DOHH2 (cell line): ENCODE data around the gene OSBPL9.

Experiments used
- H3F3A ChIP-seq: fragments of 200-600 bp; sonication (generic), shearing (Covaris generic); 2 replicates; pipeline ENCODE4 v1.6.0; 2016; ENCODE audit warnings: antibody characterized with exemption, mild to moderate bottlenecking; ENCODE audit not compliant: control insufficient read depth, insufficient read depth
- H3K27ac ChIP-seq: fragments of 200-600 bp; sonication (generic); 2 replicates; pipeline ENCODE4 v1.5.1; 2014; ENCODE audit warnings: low read depth, mild to moderate bottlenecking, low read length, moderate library complexity
- H3K27me3 ChIP-seq: fragments of 200-600 bp; sonication (generic); 2 replicates; pipeline ENCODE4 v1.6.1; 2014; ENCODE audit warnings: mild to moderate bottlenecking, low read length, mixed read lengths; ENCODE audit not compliant: control insufficient read depth
- H3K36me3 ChIP-seq: fragments of 200-600 bp; sonication (generic); 2 replicates; pipeline ENCODE4 v1.6.1; 2014; ENCODE audit warnings: mild to moderate bottlenecking, low read length, moderate library complexity, mixed read lengths; ENCODE audit not compliant: control insufficient read depth
- H3K4me1 ChIP-seq: fragments of 200-600 bp; sonication (generic); 2 replicates; pipeline ENCODE4 v1.6.1; 2014; ENCODE audit warnings: mild to moderate bottlenecking, low read length, mixed read lengths; ENCODE audit not compliant: control insufficient read depth
- H3K4me2 ChIP-seq: fragments of 200-600 bp; sonication (generic); 2 replicates; pipeline ENCODE4 v1.6.0; 2014; ENCODE audit warnings: mild to moderate bottlenecking, low read length, moderate library complexity
- H3K4me3 ChIP-seq: fragments of 200-600 bp; sonication (generic); 2 replicates; pipeline ENCODE4 v1.5.1; 2014; ENCODE audit warnings: mild to moderate bottlenecking, low read length, mixed read lengths
- H3K79me2 ChIP-seq: fragments of 200-600 bp; sonication (generic); 2 replicates; pipeline ENCODE4 v1.6.1; 2014; ENCODE audit warnings: mild to moderate bottlenecking, low read length, mixed read lengths; ENCODE audit not compliant: control insufficient read depth
- H3K9me2 ChIP-seq: fragments of 200-600 bp; sonication (generic); replicated peaks from 2 replicates; pipeline ENCODE4 v1.6.1; 2014; ENCODE audit warnings: mild to moderate bottlenecking, low read length, mixed read lengths; ENCODE audit not compliant: control insufficient read depth
- H3K9me3 ChIP-seq: fragments of 200-600 bp; sonication (generic); 2 replicates; pipeline ENCODE4 v1.6.1; 2014; ENCODE audit warnings: antibody characterized with exemption, low read length, mixed read lengths; ENCODE audit not compliant: control insufficient read depth, insufficient read depth
- H4K20me1 ChIP-seq: fragments of 200-600 bp; sonication (generic); 2 replicates; pipeline ENCODE4 v1.6.0; 2014; ENCODE audit warnings: low read depth, mild to moderate bottlenecking, antibody characterized with exemption, low read length, moderate library complexity; ENCODE audit not compliant: control insufficient read depth, insufficient read depth
- EZH2phosphoT487 ChIP-seq: fragments of 200-600 bp; sonication (generic); IDR thresholded peaks from 2 replicates; pipeline ENCODE4 v1.6.1; 2017; ENCODE audit warnings: borderline replicate concordance, mild to moderate bottlenecking, antibody characterized with exemption, low read length, moderate library complexity, mixed read lengths
- TF ChIP-seq, protein P1 (sequence below): fragments of 200-600 bp; sonication (generic); IDR thresholded peaks from one replicate; pipeline ENCODE4 v1.5.1; 2014; ENCODE audit warnings: antibody characterized with exemption, mild to moderate bottlenecking, low read depth, low read length; ENCODE audit not compliant: poor library complexity, severe bottlenecking

The OSBPL9 gene

DNA sequence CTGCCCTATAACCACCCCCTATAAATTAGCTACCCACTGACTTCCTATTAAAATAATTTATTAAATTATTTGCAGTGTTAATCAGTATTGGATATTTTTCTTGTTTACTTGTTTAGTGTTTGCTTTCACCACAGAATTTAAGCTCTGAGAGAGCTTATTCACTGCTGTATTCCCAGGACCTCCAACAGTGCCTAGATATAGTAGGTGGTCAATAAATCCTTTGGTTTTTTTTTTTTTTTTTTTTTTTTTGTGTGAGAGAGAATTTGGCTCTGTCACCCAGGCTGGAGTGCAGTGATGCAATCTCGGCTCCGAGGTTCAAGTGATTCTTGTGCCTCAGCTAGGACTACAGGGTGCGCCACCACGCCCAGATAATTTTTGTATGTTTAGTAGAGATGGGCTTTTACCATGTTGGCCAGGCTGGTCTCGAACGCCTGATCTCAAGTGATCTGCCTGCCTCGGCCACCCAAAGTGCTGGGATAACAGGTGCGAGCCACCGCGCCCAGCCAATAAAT lies 1.1 kb upstream of the OSBPL9 start:
- H3F3A ChIP-seq: no peaks in the 10 kb centered on the region
- H3K4me3 ChIP-seq: no peak overlapping the region
- peak overlapping the region; percentile 93; the same call in 1 of the 2 replicates for H3K4me2 ChIP-seq
- no peaks in the 10 kb centered on the region for H4K20me1 ChIP-seq
- no peaks in the 10 kb centered on the region for H3K9me2 ChIP-seq
- no peaks in the 10 kb centered on the region for H3K9me3 ChIP-seq
- peaks cover 13% of the 10 kb centered on the region for H3K79me2 ChIP-seq
- peaks cover 15% of the 10 kb centered on the region for H3K4me1 ChIP-seq
- H3K36me3 ChIP-seq: no peaks in the 10 kb centered on the region
- TF ChIP-seq, protein P1, sequence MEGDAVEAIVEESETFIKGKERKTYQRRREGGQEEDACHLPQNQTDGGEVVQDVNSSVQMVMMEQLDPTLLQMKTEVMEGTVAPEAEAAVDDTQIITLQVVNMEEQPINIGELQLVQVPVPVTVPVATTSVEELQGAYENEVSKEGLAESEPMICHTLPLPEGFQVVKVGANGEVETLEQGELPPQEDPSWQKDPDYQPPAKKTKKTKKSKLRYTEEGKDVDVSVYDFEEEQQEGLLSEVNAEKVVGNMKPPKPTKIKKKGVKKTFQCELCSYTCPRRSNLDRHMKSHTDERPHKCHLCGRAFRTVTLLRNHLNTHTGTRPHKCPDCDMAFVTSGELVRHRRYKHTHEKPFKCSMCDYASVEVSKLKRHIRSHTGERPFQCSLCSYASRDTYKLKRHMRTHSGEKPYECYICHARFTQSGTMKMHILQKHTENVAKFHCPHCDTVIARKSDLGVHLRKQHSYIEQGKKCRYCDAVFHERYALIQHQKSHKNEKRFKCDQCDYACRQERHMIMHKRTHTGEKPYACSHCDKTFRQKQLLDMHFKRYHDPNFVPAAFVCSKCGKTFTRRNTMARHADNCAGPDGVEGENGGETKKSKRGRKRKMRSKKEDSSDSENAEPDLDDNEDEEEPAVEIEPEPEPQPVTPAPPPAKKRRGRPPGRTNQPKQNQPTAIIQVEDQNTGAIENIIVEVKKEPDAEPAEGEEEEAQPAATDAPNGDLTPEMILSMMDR: no peak
- TF ChIP-seq EZH2phosphoT487: no peak
- H3K27me3 ChIP-seq: peaks cover 16% of the 10 kb centered on the region
- no peak overlapping the region for H3K27ac ChIP-seq

DNA sequence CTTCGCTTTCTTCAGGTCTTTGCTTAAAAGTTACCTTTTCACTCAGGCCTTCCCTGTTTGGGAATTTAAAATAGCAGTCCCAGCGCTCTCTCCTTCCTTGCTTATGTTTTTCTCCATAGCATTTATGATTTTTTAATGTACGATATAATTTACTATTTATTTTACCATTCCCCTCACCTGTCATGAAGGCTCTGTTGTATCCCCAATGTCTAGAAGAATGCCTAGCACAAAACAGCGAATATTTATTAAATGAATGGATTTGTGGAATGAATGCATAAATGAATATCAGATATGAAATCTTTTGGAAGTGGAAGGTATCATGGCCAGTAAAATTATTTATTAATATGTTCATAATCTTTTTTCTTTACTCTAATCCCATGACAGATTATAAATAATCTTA lies 402 bp upstream of the OSBPL9 start:
- TF ChIP-seq, protein P1: no peak
- no peak for TF ChIP-seq EZH2phosphoT487
- peak overlapping the region; percentile 99 for H3K4me3 ChIP-seq
- H3K4me2 ChIP-seq: peak overlapping the region; percentile 93
- H3F3A ChIP-seq: no peaks in the 10 kb centered on the region
- H3K36me3 ChIP-seq: no peaks in the 10 kb centered on the region
- H3K9me3 ChIP-seq: no peaks in the 10 kb centered on the region
- no peaks in the 10 kb centered on the region for H3K9me2 ChIP-seq
- H3K27me3 ChIP-seq: peaks cover 10% of the 10 kb centered on the region
- H4K20me1 ChIP-seq: no peaks in the 10 kb centered on the region
- H3K27ac ChIP-seq: no peak overlapping the region
- peaks cover 13% of the 10 kb centered on the region for H3K79me2 ChIP-seq
- peaks cover 15% of the 10 kb centered on the region for H3K4me1 ChIP-seq

DNA sequence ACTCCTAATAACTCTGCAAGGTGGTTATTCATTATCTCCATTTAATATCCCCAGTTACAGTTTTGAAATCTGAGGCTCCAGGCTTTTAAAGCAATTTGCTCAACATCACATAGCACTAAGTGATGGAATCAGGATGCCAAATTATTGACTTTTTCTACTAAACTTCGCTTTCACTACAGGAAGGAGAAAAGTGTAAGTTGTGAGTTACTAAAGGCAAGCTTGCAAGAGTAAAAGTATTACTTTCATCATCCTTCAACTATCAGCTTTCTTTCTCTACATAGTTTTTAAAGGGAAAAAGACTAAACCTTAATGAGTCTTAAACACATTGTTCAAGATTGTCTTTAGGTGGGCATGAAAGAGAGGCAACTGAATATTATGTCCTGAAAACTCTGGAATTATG lies 1.8 kb downstream of the OSBPL9 start:
- Histone ChIP-seq H3K4me1 (peaks cover 18% of the 10 kb centered on the region), H3K79me2 (peaks cover 15% of the 10 kb centered on the region), H3K9me2 (no peaks in the 10 kb centered on the region), H3K27me3 (no peaks in the 10 kb centered on the region), H3K9me3 (no peaks in the 10 kb centered on the region), H4K20me1 (no peaks in the 10 kb centered on the region), H3K36me3 (no peaks in the 10 kb centered on the region), H3K4me3 (no peak overlapping the region), H3K4me2 (no peak overlapping the region), H3F3A (no peaks in the 10 kb centered on the region), H3K27ac (no peak overlapping the region)
- TF ChIP-seq, protein P1: no peak
- no peak for TF ChIP-seq EZH2phosphoT487

DNA sequence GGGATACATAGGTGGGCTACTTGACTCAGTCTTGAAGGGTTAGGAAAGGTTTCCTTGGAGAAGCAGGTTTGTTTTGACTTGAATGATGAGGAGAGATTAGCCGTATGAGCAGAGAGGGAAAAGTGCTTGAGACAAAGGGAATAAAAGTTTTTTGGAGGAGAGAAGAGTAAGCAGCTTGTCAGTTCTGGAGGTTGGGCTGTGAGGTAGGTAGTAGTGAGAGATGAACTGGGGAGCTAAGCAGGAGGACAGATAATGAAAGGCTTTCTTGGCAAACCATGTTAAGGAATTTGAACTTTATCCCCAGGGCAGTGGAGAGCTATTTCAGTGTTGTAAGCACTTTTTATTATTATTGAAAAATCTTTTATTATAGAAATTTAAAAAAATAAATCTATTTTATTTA lies 3.6 kb downstream of the OSBPL9 start:
- H3K9me3 ChIP-seq: no peaks in the 10 kb centered on the region
- H3K79me2 ChIP-seq: peaks cover 15% of the 10 kb centered on the region
- no peak overlapping the region for H3K4me3 ChIP-seq
- peaks cover 18% of the 10 kb centered on the region for H3K4me1 ChIP-seq
- no peaks in the 10 kb centered on the region for H3K27me3 ChIP-seq
- H3K9me2 ChIP-seq: no peaks in the 10 kb centered on the region
- H3K27ac ChIP-seq: no peak overlapping the region
- no peaks in the 10 kb centered on the region for H4K20me1 ChIP-seq
- no peaks in the 10 kb centered on the region for H3F3A ChIP-seq
- H3K36me3 ChIP-seq: no peaks in the 10 kb centered on the region
- H3K4me2 ChIP-seq: no peak overlapping the region
- no peak for TF ChIP-seq EZH2phosphoT487
- TF ChIP-seq, protein P1: no peak
